Left cardiac atrium (tissue), 2 donors: ENCODE data around the gene HDGF. TPM values are rescaled to one million over a fixed set of nuclear protein-coding genes. Genes with fewer than 3 reads are reported as not detected.

Source experiments
- total RNA-seq, 2 donors: library from RNA; stranded (reverse); fragmentation: NEBNext Ultra II Directional; extraction: Animal tissue kit (Norgen Biotek cat#: 25700); gene quantifications; one replicate each; pipeline ENCODE4 v1.2.1, GENCODE V29; 2021
- donor health status: DM: no; HTN: yes; CAD: no; lungs with severe emphysema.
- donor health status: DM: yes; HTN: yes; CAD: no.

Gene HDGF
- total RNA-seq, 2 donors from 2014 or later: 139 to 156 TPM

Other genes with a start within 250 kb of the HDGF start
- gene IQGAP3, start 179.1 kb downstream of the HDGF start, total RNA-seq: under 1 TPM; 0.26 to 0.94 TPM
- gene TTC24, start 172.0 kb downstream of the HDGF start, total RNA-seq: not detected
- gene NAXE, start 159.9 kb downstream of the HDGF start, total RNA-seq: 10 to 100 TPM; 91.6 to 95.0 TPM
- 10 to 100 TPM; 14.6 to 27.0 TPM for gene GPATCH4, start 150.2 kb downstream of the HDGF start, total RNA-seq
- 1 to 10 TPM; 1.3 to 1.9 TPM for gene HAPLN2, start 132.3 kb downstream of the HDGF start, total RNA-seq
- under 1 TPM; 0.29 to 0.47 TPM for gene BCAN, start 109.6 kb downstream of the HDGF start, total RNA-seq
- gene NES, start 74.3 kb downstream of the HDGF start, total RNA-seq: 100 to 1,000 TPM; 224 to 240 TPM
- gene CRABP2, start 46.1 kb downstream of the HDGF start, total RNA-seq: 1 to 10 TPM; 1.5 TPM
- 10 to 100 TPM; 14.6 to 20.5 TPM for gene METTL25B, start 23.2 kb downstream of the HDGF start, total RNA-seq
- 10 to 100 TPM; 15.7 to 18.6 TPM for gene ISG20L2, start 22.9 kb downstream of the HDGF start, total RNA-seq
- 10 to 100 TPM; 62.9 to 74.0 TPM for gene MRPL24, start 10.6 kb downstream of the HDGF start, total RNA-seq
- 10 to 100 TPM; 32.0 to 46.2 TPM for gene PRCC, start 15.9 kb upstream of the HDGF start, total RNA-seq
- gene SH2D2A, start 65.2 kb upstream of the HDGF start, total RNA-seq: 1 to 10 TPM; 1.1 to 2.8 TPM
- under 1 TPM; 0.05 to 0.12 TPM for gene INSRR, start 107.4 kb upstream of the HDGF start, total RNA-seq
- gene NTRK1, start 109.2 kb upstream of the HDGF start, total RNA-seq: 1 to 10 TPM; 2.1 to 2.5 TPM
- 10 to 100 TPM in 1 of 2 donors, 1 to 10 TPM in 1; 7.2 to 10.4 TPM for gene PEAR1, start 142.0 kb upstream of the HDGF start, total RNA-seq
- gene LRRC71, start 169.0 kb upstream of the HDGF start, total RNA-seq: not detected